IPS-18a (cell line): ENCODE measurements around the gene OTOG.

ENCODE experiments used
- H3K27ac ChIP-seq: one replicate; pipeline ENCODE4 v1.5.1; 2013; ENCODE audit warnings: low read length
- H3K27me3 ChIP-seq: one replicate; pipeline ENCODE4 v1.6.1; 2013; ENCODE audit warnings: mild to moderate bottlenecking, low read length; ENCODE audit not compliant: control insufficient read depth, insufficient read depth
- H3K36me3 ChIP-seq: one replicate; pipeline ENCODE4 v1.6.1; 2013; ENCODE audit warnings: low read depth, low read length; ENCODE audit not compliant: control insufficient read depth
- H3K4me1 ChIP-seq: one replicate; pipeline ENCODE4 v1.6.1; 2013; ENCODE audit warnings: low read depth, low read length; ENCODE audit not compliant: control insufficient read depth
- H3K4me3 ChIP-seq: one replicate; pipeline ENCODE4 v1.5.1; 2013; ENCODE audit warnings: low read length
- H3K9ac ChIP-seq: one replicate; pipeline ENCODE4 v1.6.1; 2013; ENCODE audit warnings: mild to moderate bottlenecking, low read length, moderate library complexity
- H3K9me3 ChIP-seq: one replicate; pipeline ENCODE4 v1.6.1; 2013; ENCODE audit warnings: low read depth, low read length; ENCODE audit not compliant: control insufficient read depth

Gene OTOG

GRCh38 chr11:17508306-17508705 lies 38.8 kb upstream of the OTOG start:
- no peak overlapping the region for H3K9ac ChIP-seq
- no peaks in the 10 kb centered on the region for H3K4me1 ChIP-seq
- no peaks in the 10 kb centered on the region for H3K9me3 ChIP-seq
- H3K36me3 ChIP-seq: no peaks in the 10 kb centered on the region
- H3K4me3 ChIP-seq: no peak overlapping the region
- H3K27ac ChIP-seq: no peak overlapping the region
- no peaks in the 10 kb centered on the region for H3K27me3 ChIP-seq

- Histone ChIP-seq H3K4me3 (no peak overlapping the region), H3K9me3 (no peaks in the 10 kb centered on the region), H3K36me3 (no peaks in the 10 kb centered on the region), H3K27ac (no peak overlapping the region), H3K9ac (no peak overlapping the region), H3K27me3 (no peaks in the 10 kb centered on the region), H3K4me1 (no peaks in the 10 kb centered on the region)
Observed at GRCh38 chr11:17508791-17509190, 38.3 kb upstream of the OTOG start.

GRCh38 chr11:17510507-17511206 lies 36.4 kb upstream of the OTOG start:
- Histone ChIP-seq H3K4me1 (no peaks in the 10 kb centered on the region), H3K36me3 (no peaks in the 10 kb centered on the region), H3K27me3 (no peaks in the 10 kb centered on the region), H3K27ac (no peak overlapping the region), H3K9me3 (no peaks in the 10 kb centered on the region), H3K9ac (no peak overlapping the region), H3K4me3 (no peak overlapping the region)

GRCh38 chr11:17511571-17511970 lies 35.5 kb upstream of the OTOG start:
- Histone ChIP-seq H3K4me1 (no peaks in the 10 kb centered on the region), H3K4me3 (no peak overlapping the region), H3K9ac (no peak overlapping the region), H3K27ac (no peak overlapping the region), H3K27me3 (no peaks in the 10 kb centered on the region), H3K9me3 (no peaks in the 10 kb centered on the region), H3K36me3 (no peaks in the 10 kb centered on the region)

GRCh38 chr11:17512101-17512500 lies 35.0 kb upstream of the OTOG start:
- H3K4me1 ChIP-seq: no peaks in the 10 kb centered on the region
- no peak overlapping the region for H3K27ac ChIP-seq
- no peaks in the 10 kb centered on the region for H3K9me3 ChIP-seq
- H3K27me3 ChIP-seq: no peaks in the 10 kb centered on the region
- H3K36me3 ChIP-seq: no peaks in the 10 kb centered on the region
- H3K4me3 ChIP-seq: no peak overlapping the region
- H3K9ac ChIP-seq: no peak overlapping the region

- H3K4me3 ChIP-seq: no peak overlapping the region
- H3K36me3 ChIP-seq: no peaks in the 10 kb centered on the region
- no peak overlapping the region for H3K9ac ChIP-seq
Observed at GRCh38 chr11:17513853-17514252, 33.2 kb upstream of the OTOG start.

GRCh38 chr11:17514476-17514875 lies 32.6 kb upstream of the OTOG start:
- Histone ChIP-seq H3K9me3 (no peaks in the 10 kb centered on the region), H3K36me3 (no peaks in the 10 kb centered on the region), H3K27ac (no peak overlapping the region), H3K4me3 (no peak overlapping the region), H3K4me1 (peaks cover 6% of the 10 kb centered on the region), H3K9ac (no peak overlapping the region), H3K27me3 (no peaks in the 10 kb centered on the region)

More at GRCh38 chr11:17513853-17514252, 33.2 kb upstream of the OTOG start:
- H3K9me3 ChIP-seq: no peaks in the 10 kb centered on the region
- no peaks in the 10 kb centered on the region for H3K27me3 ChIP-seq
- H3K4me1 ChIP-seq: no peaks in the 10 kb centered on the region
- H3K27ac ChIP-seq: no peak overlapping the region

- Histone ChIP-seq H3K4me1 (peaks cover 8% of the 10 kb centered on the region), H3K9me3 (no peaks in the 10 kb centered on the region), H3K9ac (no peak overlapping the region), H3K36me3 (no peaks in the 10 kb centered on the region), H3K4me3 (no peak overlapping the region), H3K27ac (no peak overlapping the region), H3K27me3 (no peaks in the 10 kb centered on the region)
Observed at GRCh38 chr11:17515443-17516176, 31.4 kb upstream of the OTOG start.

GRCh38 chr11:17516551-17517150 lies 30.4 kb upstream of the OTOG start:
- Histone ChIP-seq H3K4me3 (no peak overlapping the region), H3K9ac (no peak overlapping the region), H3K27me3 (no peaks in the 10 kb centered on the region), H3K9me3 (no peaks in the 10 kb centered on the region), H3K4me1 (peaks cover 8% of the 10 kb centered on the region), H3K36me3 (no peaks in the 10 kb centered on the region), H3K27ac (no peak overlapping the region)

- Histone ChIP-seq H3K4me1 (peaks cover 8% of the 10 kb centered on the region), H3K27me3 (no peaks in the 10 kb centered on the region), H3K36me3 (no peaks in the 10 kb centered on the region), H3K9ac (no peak overlapping the region), H3K9me3 (no peaks in the 10 kb centered on the region), H3K4me3 (no peak overlapping the region), H3K27ac (no peak overlapping the region)
Observed at GRCh38 chr11:17517186-17517585, 29.9 kb upstream of the OTOG start.

GRCh38 chr11:17518366-17518765 lies 28.7 kb upstream of the OTOG start:
- H3K9ac ChIP-seq: no peak overlapping the region
- peaks cover 8% of the 10 kb centered on the region for H3K4me1 ChIP-seq
- H3K9me3 ChIP-seq: no peaks in the 10 kb centered on the region
- H3K4me3 ChIP-seq: no peak overlapping the region
- H3K36me3 ChIP-seq: no peaks in the 10 kb centered on the region
- H3K27ac ChIP-seq: no peak overlapping the region
- no peaks in the 10 kb centered on the region for H3K27me3 ChIP-seq
